Muscle of leg (tissue), 11 donors: ENCODE data around the gene FAM229A. TPM values are rescaled to one million over a fixed set of nuclear protein-coding genes. Genes with fewer than 3 reads are reported as not detected.

Source experiments
- DNase-seq: peaks from one replicate; pipeline ENCODE4 v3.0.0; 2013
- H3K27ac ChIP-seq: one replicate; pipeline ENCODE4 v1.5.1; 2013; ENCODE audit warnings: mild to moderate bottlenecking, low read length, control low read depth
- H3K27me3 ChIP-seq: one replicate; pipeline ENCODE4 v1.6.1; 2013; ENCODE audit warnings: low read length; ENCODE audit not compliant: control insufficient read depth, insufficient read depth
- H3K36me3 ChIP-seq: one replicate; pipeline ENCODE4 v1.6.1; 2013; ENCODE audit warnings: low read length; ENCODE audit not compliant: control insufficient read depth, insufficient read depth
- H3K4me1 ChIP-seq: one replicate; pipeline ENCODE4 v1.6.1; 2013; ENCODE audit warnings: low read length; ENCODE audit not compliant: control insufficient read depth, insufficient read depth
- H3K4me3 ChIP-seq: one replicate; pipeline ENCODE4 v1.5.1; 2013; ENCODE audit warnings: low read length, control low read depth
- H3K9me3 ChIP-seq: replicated peaks from 2 replicates; pipeline ENCODE4 v1.6.1; 2013; ENCODE audit warnings: low read depth, low read length; ENCODE audit not compliant: control insufficient read depth
- WGBS: methylation state at CpG from one replicate; pipeline ENCODE4 v1.1.5; 2013; ENCODE audit warnings: missing lambda C conversion rate; ENCODE audit not compliant: insufficient coverage; 5-methylcytosine and 5-hydroxymethylcytosine counted together
- polyA plus RNA-seq, 8 donors: library from polyadenylated mRNA; unstranded; fragments of 120-200 nt; gene quantifications; one replicate each; pipeline versions ENCODE4 v1.2.1 to v1.2.3, GENCODE V29; 2013; ENCODE audit warnings: inconsistent platforms in 1 of 8, low replicate concordance in 1 of 8; ENCODE audit not compliant: insufficient read length in 8 of 8, insufficient read depth in 1 of 8
- total RNA-seq: library from RNA; stranded (reverse); fragments of 120-200 nt; gene quantifications from one replicate; pipeline ENCODE4 v1.2.4, GENCODE V29; 2013

Gene FAM229A
- total and polyA plus RNA-seq, 9 donors: 3.3 to 10.4 (median 5.7) TPM

DNA sequence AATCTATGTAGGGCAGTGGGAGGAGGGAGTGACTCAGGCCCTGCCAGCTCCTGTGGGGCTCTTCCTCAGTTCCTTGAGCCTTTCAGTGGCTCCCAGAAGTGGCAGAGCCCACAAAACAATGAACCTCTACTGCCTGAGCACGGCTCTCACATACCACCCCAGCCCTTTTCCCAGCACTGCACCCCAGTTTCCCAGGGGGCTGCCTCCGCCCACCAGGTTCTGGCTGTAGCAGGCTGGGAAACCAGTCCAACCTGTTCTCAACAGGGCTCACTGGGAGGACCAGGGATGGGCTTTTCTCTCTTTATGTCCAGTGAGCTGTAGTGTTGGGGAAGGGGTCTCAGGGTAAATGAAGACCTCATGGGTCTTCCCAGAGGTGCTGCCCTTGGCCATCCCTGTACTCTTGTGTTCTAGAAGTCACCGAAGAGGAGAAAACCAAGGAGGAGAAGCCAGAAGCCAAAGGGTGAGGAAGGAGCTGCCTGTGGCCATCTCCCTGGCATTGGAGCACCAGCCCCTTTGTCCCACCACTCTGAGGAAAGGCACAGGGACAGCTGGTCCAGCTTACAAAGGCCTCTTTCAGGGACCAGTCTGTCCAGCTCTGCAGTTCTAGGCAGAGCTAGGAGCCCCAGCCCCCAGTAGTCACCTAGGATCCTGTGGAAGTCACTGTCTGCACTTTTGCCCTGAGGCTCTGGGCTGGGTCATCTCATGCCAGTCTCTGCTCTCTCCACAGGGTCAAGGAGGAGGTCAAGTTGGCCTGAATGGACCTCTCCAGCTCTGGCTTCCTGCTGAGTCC lies 29.8 kb downstream of the FAM229A start:
- Histone ChIP-seq H3K4me3 (no peak overlapping the region), H3K27ac (no peak overlapping the region), H3K4me1 (peaks cover 32% of the 10 kb centered on the region), H3K36me3 (peaks cover 58% of the 10 kb centered on the region), H3K27me3 (no peaks in the 10 kb centered on the region), H3K9me3 (no peaks in the 10 kb centered on the region)
- no peak for DNase-seq
- WGBS: 49% methylated on average over 2 of the region's 3 CpGs

DNA sequence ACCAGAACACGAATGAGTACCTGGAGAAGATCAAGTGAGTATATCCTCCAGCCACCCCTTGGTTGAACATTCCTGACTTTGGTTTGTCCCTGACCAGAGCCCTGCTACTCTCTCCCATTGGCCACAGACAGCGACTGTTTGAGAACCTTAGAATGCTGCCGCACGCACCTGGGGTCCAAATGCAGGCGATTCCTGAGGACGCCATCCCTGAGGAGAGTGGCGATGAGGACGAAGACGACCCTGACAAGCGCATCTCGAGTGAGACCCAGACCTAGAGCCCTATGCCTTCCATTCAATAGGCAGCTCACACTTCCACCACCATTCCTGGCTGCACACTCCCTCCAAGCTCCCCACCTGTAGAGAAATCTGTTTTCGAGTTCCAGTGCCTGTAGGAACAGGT lies 30.7 kb downstream of the FAM229A start:
- DNase-seq: no peak
- Histone ChIP-seq H3K4me1 (peaks cover 23% of the 10 kb centered on the region), H3K36me3 (peaks cover 66% of the 10 kb centered on the region), H3K4me3 (no peak overlapping the region), H3K27ac (no peak overlapping the region), H3K9me3 (no peaks in the 10 kb centered on the region), H3K27me3 (no peaks in the 10 kb centered on the region)
- 95% methylated on average over 11 of the region's 12 CpGs for whole genome bisulfite sequencing

DNA sequence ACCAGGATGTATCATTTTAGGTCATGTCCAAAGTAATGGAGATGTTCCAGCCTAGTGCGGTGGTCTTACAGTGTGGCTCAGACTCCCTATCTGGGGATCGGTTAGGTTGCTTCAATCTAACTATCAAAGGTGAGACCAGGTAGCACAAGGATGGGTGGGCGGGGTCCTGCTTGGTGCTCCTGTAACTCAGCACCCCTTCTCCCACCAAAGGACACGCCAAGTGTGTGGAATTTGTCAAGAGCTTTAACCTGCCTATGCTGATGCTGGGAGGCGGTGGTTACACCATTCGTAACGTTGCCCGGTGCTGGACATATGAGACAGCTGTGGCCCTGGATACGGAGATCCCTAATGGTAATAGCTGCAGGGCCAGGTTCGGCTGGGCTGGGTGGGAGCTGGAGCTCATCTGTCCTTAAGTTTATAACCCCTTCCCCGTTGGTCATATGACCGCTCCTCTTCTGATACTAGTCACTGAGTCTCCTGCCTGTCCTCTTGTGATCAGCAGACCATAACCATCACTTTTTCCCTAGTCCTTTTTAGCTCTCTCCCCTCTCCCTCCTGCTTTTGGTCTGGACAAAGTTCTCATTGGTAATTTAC lies 31.6 kb downstream of the FAM229A start:
- DNase-seq: no peak
- Histone ChIP-seq H3K36me3 (peaks cover 66% of the 10 kb centered on the region), H3K4me1 (peaks cover 19% of the 10 kb centered on the region), H3K4me3 (no peak overlapping the region), H3K27me3 (no peaks in the 10 kb centered on the region), H3K27ac (no peak overlapping the region), H3K9me3 (no peaks in the 10 kb centered on the region)
- 83% methylated on average over 10 of the region's 12 CpGs for WGBS

DNA sequence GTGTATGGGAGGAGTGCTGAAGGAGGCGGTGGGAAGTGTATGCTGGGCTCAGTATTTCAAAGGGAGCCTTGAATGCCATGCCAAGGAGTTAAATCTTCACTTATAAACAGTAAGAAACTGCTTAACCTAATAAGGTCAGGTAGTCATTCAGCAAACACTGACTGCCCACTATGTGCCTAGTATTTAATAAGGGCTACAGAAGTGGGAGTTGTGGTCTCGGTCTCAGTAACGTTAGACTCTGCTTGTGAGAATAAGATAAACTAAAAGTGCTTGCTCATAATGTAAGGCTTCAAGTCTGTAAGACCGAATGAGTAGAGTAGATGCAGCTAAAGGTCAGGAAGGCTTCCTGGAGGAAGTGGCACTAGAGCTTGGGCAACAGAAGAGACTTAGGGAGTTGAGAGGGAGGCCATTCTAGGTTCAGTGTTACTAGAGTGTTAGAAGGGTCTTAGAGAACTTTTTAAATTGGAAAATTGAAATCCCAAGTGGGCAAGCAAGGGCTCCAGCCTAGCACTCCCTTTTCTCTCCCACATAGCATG lies 32.3 kb downstream of the FAM229A start:
- Histone ChIP-seq H3K27me3 (no peaks in the 10 kb centered on the region), H3K27ac (no peak overlapping the region), H3K9me3 (no peaks in the 10 kb centered on the region), H3K4me1 (peaks cover 18% of the 10 kb centered on the region), H3K36me3 (peaks cover 66% of the 10 kb centered on the region), H3K4me3 (no peak overlapping the region)
- DNase-seq: no peak
- WGBS: 82% methylated on average over 3 of the region's 4 CpGs

DNA sequence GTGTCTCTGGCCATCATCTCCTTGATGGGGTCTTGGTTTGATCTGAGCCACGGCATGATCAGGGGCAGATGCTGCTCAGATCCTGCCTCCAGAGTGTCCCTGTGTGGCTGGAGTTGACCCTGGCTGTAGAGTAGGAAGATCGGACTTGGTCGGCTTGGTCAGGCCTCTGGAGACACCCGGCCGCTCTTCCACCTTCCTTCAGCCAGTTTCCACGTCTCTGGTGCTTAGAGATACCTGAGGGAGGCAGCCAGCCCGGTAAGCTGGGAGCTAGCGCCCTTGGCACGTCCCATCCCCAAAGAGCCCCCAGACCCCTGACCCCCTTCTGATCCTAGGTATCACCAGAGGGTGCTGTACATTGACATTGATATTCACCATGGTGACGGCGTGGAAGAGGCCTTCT lies 35.1 kb downstream of the FAM229A start:
- Histone ChIP-seq H3K4me1 (no peaks in the 10 kb centered on the region), H3K36me3 (peaks cover 64% of the 10 kb centered on the region), H3K27me3 (no peaks in the 10 kb centered on the region), H3K9me3 (no peaks in the 10 kb centered on the region), H3K27ac (no peak overlapping the region), H3K4me3 (no peak overlapping the region)
- whole genome bisulfite sequencing: 90% methylated on average over 7 of the region's 11 CpGs
- DNase-seq: no peak

DNA sequence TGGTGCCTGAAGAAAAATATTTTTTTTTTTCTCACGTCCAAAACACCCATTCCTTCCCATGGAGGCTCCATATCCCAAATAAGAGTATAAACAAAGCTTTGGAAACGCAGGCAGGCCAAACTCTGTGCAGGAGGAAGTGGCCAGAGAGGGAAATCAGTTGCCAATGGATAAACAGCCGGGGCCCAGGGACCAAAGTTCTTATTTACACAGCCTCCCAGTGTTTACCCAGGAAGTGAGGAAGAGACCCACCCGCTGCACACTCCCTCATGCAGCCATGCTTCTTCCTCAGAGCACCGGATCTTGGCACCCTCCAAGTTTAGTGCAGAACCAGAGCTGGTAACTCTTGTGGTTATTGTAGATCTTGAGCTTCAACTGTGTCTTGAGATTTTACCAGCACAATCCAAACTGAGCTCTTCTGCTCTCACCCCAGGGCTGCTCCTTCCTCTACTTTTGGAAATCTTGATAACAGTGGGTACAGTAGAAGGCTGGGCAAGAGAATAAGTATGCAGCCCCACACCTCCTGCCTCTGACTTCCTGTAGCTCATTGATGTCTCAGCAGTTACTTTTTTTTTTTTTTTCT lies 40.5 kb downstream of the FAM229A start:
- WGBS: no CpG with 5 or more reads among the region's 5 CpGs

DNA sequence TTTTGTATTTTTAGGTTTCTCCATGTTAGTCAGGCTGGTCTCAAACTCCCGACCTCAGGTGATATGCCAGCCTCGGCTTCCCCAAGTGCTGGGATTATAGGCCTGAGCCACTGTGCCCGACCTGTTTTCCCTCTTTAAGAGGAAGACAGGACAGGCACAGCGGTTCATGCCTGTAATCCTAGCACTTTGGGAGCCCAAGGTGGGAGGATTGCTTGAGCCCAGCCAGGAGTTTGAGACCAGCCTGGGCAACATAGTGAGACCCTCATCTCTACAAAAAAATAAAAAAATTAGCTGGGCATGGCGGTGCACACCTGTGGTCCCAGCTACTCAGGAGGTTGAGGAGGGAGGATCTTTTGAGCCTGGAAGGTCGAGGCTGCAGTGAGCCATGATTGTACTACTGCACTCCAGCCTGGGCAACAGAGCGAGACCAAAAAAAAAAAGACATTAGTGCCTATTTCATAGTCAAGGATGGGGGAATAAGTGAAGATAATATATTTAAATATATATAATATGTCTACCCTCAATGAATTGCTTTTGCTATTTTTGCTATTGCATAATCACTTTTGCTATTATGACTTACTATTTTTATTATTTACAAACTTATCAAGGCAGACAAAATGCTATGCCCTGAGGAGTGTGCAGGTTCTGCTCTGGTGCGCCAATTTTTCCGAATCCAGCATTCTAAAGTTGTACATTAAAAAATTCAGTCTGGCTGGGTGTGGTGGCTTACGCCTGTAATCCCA lies 44.0 kb downstream of the FAM229A start:
- peaks cover 18% of the 10 kb centered on the region for H3K36me3 ChIP-seq
- no peak overlapping the region for H3K4me3 ChIP-seq
- no peaks in the 10 kb centered on the region for H3K4me1 ChIP-seq
- no peak overlapping the region for H3K27ac ChIP-seq
- 89% methylated on average over 5 of the region's 10 CpGs for WGBS
- no peaks in the 10 kb centered on the region for H3K9me3 ChIP-seq
- DNase-seq: no peak
- H3K27me3 ChIP-seq: no peaks in the 10 kb centered on the region

More for the DNA sequence above, 40.5 kb downstream of the FAM229A start:
- no peak overlapping the region for H3K4me3 ChIP-seq
- no peaks in the 10 kb centered on the region for H3K9me3 ChIP-seq
- peaks cover 29% of the 10 kb centered on the region for H3K36me3 ChIP-seq
- no peaks in the 10 kb centered on the region for H3K4me1 ChIP-seq
- no peak overlapping the region for H3K27ac ChIP-seq
- no peak for DNase-seq
- no peaks in the 10 kb centered on the region for H3K27me3 ChIP-seq

DNA sequence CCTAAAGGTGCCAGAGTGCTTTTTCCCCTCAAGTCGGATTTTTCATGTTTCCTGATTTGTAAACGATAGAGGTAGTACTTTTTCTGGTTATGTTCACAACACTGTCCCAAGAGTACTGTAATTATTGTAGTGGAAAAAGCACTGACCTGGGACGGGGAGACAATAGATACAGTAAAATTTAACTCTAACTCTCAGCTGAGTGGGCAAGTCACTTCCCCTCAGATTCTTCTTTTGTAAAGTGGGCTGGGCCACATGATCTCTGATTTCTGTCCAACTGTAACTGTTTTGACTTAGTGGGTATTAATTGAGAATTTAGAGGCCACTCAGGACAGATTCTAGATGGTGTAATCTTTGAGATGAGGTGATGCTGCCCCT lies 45.4 kb downstream of the FAM229A start:
- H3K27ac ChIP-seq: no peak overlapping the region
- no CpG with 5 or more reads among the region's 3 CpGs for WGBS
- H3K36me3 ChIP-seq: peaks cover 11% of the 10 kb centered on the region
- H3K4me1 ChIP-seq: no peaks in the 10 kb centered on the region
- H3K4me3 ChIP-seq: no peak overlapping the region
- no peaks in the 10 kb centered on the region for H3K9me3 ChIP-seq
- no peaks in the 10 kb centered on the region for H3K27me3 ChIP-seq
- no peak for DNase-seq

DNA sequence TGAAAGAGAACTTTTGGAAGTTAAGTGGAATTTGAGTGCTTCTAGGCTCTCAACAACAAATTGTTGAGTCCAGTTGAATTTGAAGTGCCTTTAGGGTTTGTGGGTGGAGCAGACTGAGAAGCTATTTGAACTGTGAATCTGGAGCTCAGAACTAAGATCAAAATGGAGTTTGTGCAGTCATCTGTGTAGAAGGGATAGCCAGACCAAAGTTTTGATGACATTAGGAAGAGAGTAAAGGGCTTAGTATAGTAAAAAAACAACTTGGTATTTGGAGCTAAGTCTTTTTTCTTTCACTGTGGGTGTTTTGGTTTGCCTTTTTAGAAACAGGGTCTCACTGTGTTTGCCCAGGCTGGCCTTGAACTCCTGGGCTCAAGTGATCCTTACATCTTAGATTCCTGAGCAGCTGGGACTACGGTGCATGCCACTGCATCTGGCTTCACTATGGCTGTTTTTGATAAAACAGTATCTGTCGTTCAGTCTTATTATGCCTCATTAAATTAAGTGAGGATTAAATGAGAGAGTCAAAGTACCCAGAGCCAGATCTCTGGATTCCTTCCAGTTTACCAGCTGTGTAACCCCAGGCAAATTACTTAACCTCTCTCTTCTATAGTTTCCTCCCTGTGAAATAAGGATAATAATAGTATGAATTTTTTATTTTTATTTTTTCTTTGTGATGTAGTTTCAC lies 50.4 kb downstream of the FAM229A start:
- DNase-seq: no peak
- Histone ChIP-seq H3K4me3 (no peak overlapping the region), H3K27me3 (no peaks in the 10 kb centered on the region), H3K36me3 (no peaks in the 10 kb centered on the region), H3K27ac (no peak overlapping the region), H3K9me3 (no peaks in the 10 kb centered on the region), H3K4me1 (no peaks in the 10 kb centered on the region)
- WGBS: 80% methylated on average over 1 of the region's 2 CpGs
